ENCODE measurements around the gene MAP3K5.

Gene MAP3K5

GRCh38 chr6:136769759-136770158, 22.5 kb downstream of the MAP3K5 start (continued):
- TF ChIP-seq SNAI2 (CRISPR knock-in tag; IDR thresholded peaks at IDR 0.05): no peak
- no peak for TF ChIP-seq BACH2 (CRISPR knock-in tag; IDR thresholded peaks at IDR 0.05; ENCODE audit: borderline replicate concordance)
- TF ChIP-seq, protein P1, sequence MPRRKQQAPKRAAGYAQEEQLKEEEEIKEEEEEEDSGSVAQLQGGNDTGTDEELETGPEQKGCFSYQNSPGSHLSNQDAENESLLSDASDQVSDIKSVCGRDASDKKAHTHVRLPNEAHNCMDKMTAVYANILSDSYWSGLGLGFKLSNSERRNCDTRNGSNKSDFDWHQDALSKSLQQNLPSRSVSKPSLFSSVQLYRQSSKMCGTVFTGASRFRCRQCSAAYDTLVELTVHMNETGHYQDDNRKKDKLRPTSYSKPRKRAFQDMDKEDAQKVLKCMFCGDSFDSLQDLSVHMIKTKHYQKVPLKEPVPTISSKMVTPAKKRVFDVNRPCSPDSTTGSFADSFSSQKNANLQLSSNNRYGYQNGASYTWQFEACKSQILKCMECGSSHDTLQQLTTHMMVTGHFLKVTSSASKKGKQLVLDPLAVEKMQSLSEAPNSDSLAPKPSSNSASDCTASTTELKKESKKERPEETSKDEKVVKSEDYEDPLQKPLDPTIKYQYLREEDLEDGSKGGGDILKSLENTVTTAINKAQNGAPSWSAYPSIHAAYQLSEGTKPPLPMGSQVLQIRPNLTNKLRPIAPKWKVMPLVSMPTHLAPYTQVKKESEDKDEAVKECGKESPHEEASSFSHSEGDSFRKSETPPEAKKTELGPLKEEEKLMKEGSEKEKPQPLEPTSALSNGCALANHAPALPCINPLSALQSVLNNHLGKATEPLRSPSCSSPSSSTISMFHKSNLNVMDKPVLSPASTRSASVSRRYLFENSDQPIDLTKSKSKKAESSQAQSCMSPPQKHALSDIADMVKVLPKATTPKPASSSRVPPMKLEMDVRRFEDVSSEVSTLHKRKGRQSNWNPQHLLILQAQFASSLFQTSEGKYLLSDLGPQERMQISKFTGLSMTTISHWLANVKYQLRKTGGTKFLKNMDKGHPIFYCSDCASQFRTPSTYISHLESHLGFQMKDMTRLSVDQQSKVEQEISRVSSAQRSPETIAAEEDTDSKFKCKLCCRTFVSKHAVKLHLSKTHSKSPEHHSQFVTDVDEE (CRISPR knock-in tag; IDR thresholded peaks at IDR 0.05): no peak
- TF ChIP-seq ZNF70 (CRISPR knock-in tag; IDR thresholded peaks at IDR 0.05): no peak
- no peak for TF ChIP-seq OSR1 (CRISPR knock-in tag; IDR thresholded peaks at IDR 0.05)
- no peak for TF ChIP-seq ZFP30 (CRISPR knock-in tag; IDR thresholded peaks at IDR 0.05)
- no peak for TF ChIP-seq ESRRG (CRISPR knock-in tag; IDR thresholded peaks at IDR 0.05)
- TF ChIP-seq ZNF8 (CRISPR knock-in tag; IDR thresholded peaks at IDR 0.05): no peak
- no peak for TF ChIP-seq CSDC2 (CRISPR knock-in tag; IDR thresholded peaks at IDR 0.05)
- no peak for TF ChIP-seq ZC3H10 (CRISPR knock-in tag; IDR thresholded peaks at IDR 0.05)

GRCh38 chr6:136769124-136769523, 23.2 kb downstream of the MAP3K5 start:
- no peak for ATAC-seq
- no peak for TF ChIP-seq TCF4 (CRISPR knock-in tag; IDR thresholded peaks at IDR 0.05; ENCODE audit: borderline replicate concordance)
- no peak for TF ChIP-seq ZFP3 (CRISPR knock-in tag; IDR thresholded peaks at IDR 0.05)
- no peak for TF ChIP-seq ZNF8 (CRISPR knock-in tag; IDR thresholded peaks at IDR 0.05)
- TF ChIP-seq GLIS3 (CRISPR knock-in tag; IDR thresholded peaks at IDR 0.05): no peak

GRCh38 chr6:136767570-136768309, 24.5 kb downstream of the MAP3K5 start:
- TF ChIP-seq CSDC2 (CRISPR knock-in tag; IDR thresholded peaks at IDR 0.05) (no peak), CSRNP3 (CRISPR knock-in tag; IDR thresholded peaks at IDR 0.05) (no peak), TCF4 (CRISPR knock-in tag; IDR thresholded peaks at IDR 0.05; ENCODE audit: borderline replicate concordance) (no peak), ISL1 (CRISPR knock-in tag; IDR thresholded peaks at IDR 0.05) (no peak)
- ATAC-seq: no peak

GRCh38 chr6:136767103-136767502, 25.2 kb downstream of the MAP3K5 start:
- no peak for ATAC-seq
- no peak for TF ChIP-seq ARNTL (CRISPR knock-in tag; IDR thresholded peaks at IDR 0.05; ENCODE audit: borderline replicate concordance, low read depth)
- TF ChIP-seq SNAI2 (CRISPR knock-in tag; IDR thresholded peaks at IDR 0.05): no peak
- TF ChIP-seq CSRNP3 (CRISPR knock-in tag; IDR thresholded peaks at IDR 0.05): no peak

GRCh38 chr6:136766274-136766673, 26.0 kb downstream of the MAP3K5 start:
- no peak for ATAC-seq
- TF ChIP-seq CSRNP3 (CRISPR knock-in tag; IDR thresholded peaks at IDR 0.05) (no peak), ZFP3 (CRISPR knock-in tag; IDR thresholded peaks at IDR 0.05) (no peak), SNAI2 (CRISPR knock-in tag; IDR thresholded peaks at IDR 0.05) (no peak), BACH2 (CRISPR knock-in tag; IDR thresholded peaks at IDR 0.05; ENCODE audit: borderline replicate concordance) (no peak), POU6F1 (CRISPR knock-in tag; IDR thresholded peaks at IDR 0.05; ENCODE audit: borderline replicate concordance, low read depth) (no peak), CREB5 (CRISPR knock-in tag; IDR thresholded peaks at IDR 0.05; ENCODE audit: low read depth) (no peak), ISL1 (CRISPR knock-in tag; IDR thresholded peaks at IDR 0.05) (no peak), OSR1 (CRISPR knock-in tag; IDR thresholded peaks at IDR 0.05) (no peak), ESRRG (CRISPR knock-in tag; IDR thresholded peaks at IDR 0.05) (no peak), ZNF8 (CRISPR knock-in tag; IDR thresholded peaks at IDR 0.05) (no peak), CSDC2 (CRISPR knock-in tag; IDR thresholded peaks at IDR 0.05) (no peak), GLIS3 (CRISPR knock-in tag; IDR thresholded peaks at IDR 0.05) (no peak), ZNF565 (CRISPR knock-in tag; conservative IDR thresholded peaks at IDR 0.05; ENCODE audit: low read depth) (no peak), TCF4 (CRISPR knock-in tag; IDR thresholded peaks at IDR 0.05; ENCODE audit: borderline replicate concordance) (no peak)
- TF ChIP-seq, protein P1 (CRISPR knock-in tag; IDR thresholded peaks at IDR 0.05): no peak
